Upper lobe of left lung (tissue), 6 donors: Measurements from ENCODE around the gene PLXNA4. TPM values are rescaled to one million over a fixed set of nuclear protein-coding genes. Genes with fewer than 3 reads are reported as not detected.

ENCODE experiments used
- ATAC-seq, 2 donors: fragments of 200-7000 bp; cut with Tn5 transposase; one replicate each; pipeline ENCODE4 v1.9.1; 2022; ENCODE audit warnings: mild to moderate bottlenecking in 2 of 2, moderate library complexity in 2 of 2; ENCODE audit not compliant: low FRiP score in 2 of 2
- DNase-seq, 2 donors: peaks; one replicate each; pipeline ENCODE4 v3.0.0-alpha.2; 2019 to 2020
- H3K27ac ChIP-seq, 4 donors: fragments of 200-600 bp; sonication (generic); one replicate each; pipeline ENCODE4 v1.5.1; 2016 to 2019
- H3K27me3 ChIP-seq, 4 donors: fragments of 200-600 bp; sonication (generic); one replicate each; pipeline ENCODE4 v1.5.1; 2017 to 2019
- H3K36me3 ChIP-seq, 4 donors: fragments of 200-600 bp; sonication (generic); one replicate each; pipeline ENCODE4 v1.5.1; 2016 to 2019
- H3K4me1 ChIP-seq, 4 donors: fragments of 200-600 bp; sonication (generic); one replicate each; pipeline ENCODE4 v1.5.1; 2018 to 2019
- H3K4me3 ChIP-seq, 4 donors: fragments of 200-600 bp; sonication (generic); one replicate each; pipeline ENCODE4 v1.5.1; 2017 to 2019; ENCODE audit warnings: mild to moderate bottlenecking in 2 of 4, moderate library complexity in 1 of 4
- H3K9me3 ChIP-seq, 4 donors: fragments of 200-600 bp; sonication (generic); one replicate each; pipeline ENCODE4 v1.5.1; 2018 to 2019
- CTCF ChIP-seq, 6 experiments: fragments of 450-650 bp in 4 of 6; fragments of 200-600 bp in 2 of 6; sonication (generic) in 2 of 6; IDR thresholded peaks; one replicate each; pipeline ENCODE4 v1.5.1; 2016 to 2019; ENCODE audit warnings: antibody characterized with exemption in 6 of 6
- EP300 ChIP-seq, 4 donors: sonication (generic); formaldehyde crosslinking; IDR thresholded peaks; one replicate each; pipeline ENCODE4 v1.5.1; 2017; ENCODE audit warnings: antibody characterized with exemption in 4 of 4, control low read depth in 2 of 4
- POLR2A ChIP-seq, 4 donors: fragments of 450-650 bp; IDR thresholded peaks; one replicate each; pipeline ENCODE4 v1.5.1; 2016 to 2017; ENCODE audit warnings: antibody characterized with exemption in 4 of 4, mild to moderate bottlenecking in 2 of 4
- POLR2AphosphoS5 ChIP-seq, 2 donors: sonication (generic); formaldehyde crosslinking; IDR thresholded peaks; one replicate each; pipeline ENCODE4 v1.5.1; 2017; ENCODE audit warnings: antibody characterized with exemption in 2 of 2
- WGBS, 2 donors: methylation state at CpG; one replicate each; pipeline ENCODE4 v1.1.5; 2017 to 2018; 5-methylcytosine and 5-hydroxymethylcytosine counted together
- total RNA-seq, 6 donors: library from RNA; depleted of rRNA in 4 of 6; stranded (reverse); fragments of >200 nt in 4 of 6; gene quantifications; one replicate each; pipeline versions ENCODE4 v1.1.0 to v1.2.1, GENCODE V29; 2016 to 2021
- donor health status: DM: no; HTN: no; CAD: no; lungs with moderate emphysema.
- donor health status: DM: no; HTN: yes; CAD: no; lungs with severe emphysema.

The PLXNA4 gene
- total RNA-seq, 6 donors from 2014 or later, result 1.1 to 5.9 (median 2.6) TPM

GRCh38 chr7:132161533-132161915, 414.7 kb downstream of the PLXNA4 start:
- no peak for ATAC-seq
- Histone ChIP-seq H3K4me1 (peaks cover 0 to 11% (median 0%) of the 10 kb centered on the region in 4 donors), H3K27ac (no peak overlapping the region), H3K9me3 (no peaks in the 10 kb centered on the region), H3K4me3 (no peak overlapping the region), H3K36me3 (no peaks in the 10 kb centered on the region), H3K27me3 (no peaks in the 10 kb centered on the region)
- TF ChIP-seq POLR2AphosphoS5 (IDR thresholded peaks at IDR 0.05) (no peak), POLR2A (IDR thresholded peaks at IDR 0.05) (no peak), EP300 (IDR thresholded peaks at IDR 0.05) (no peak), CTCF (IDR thresholded peaks at IDR 0.05) (no peak)
- 94% methylated on average over 12 of the region's 12 CpGs; no CpG with 5 or more reads in 1 of the 2 donors for WGBS, 2 donors
- peak in 1 of 2 donors; percentile 68 for DNase-seq

GRCh38 chr7:132160611-132161532, 415.4 kb downstream of the PLXNA4 start:
- TF ChIP-seq EP300 (IDR thresholded peaks at IDR 0.05), result no peak
- no peak for TF ChIP-seq CTCF (IDR thresholded peaks at IDR 0.05)
- TF ChIP-seq POLR2AphosphoS5 (IDR thresholded peaks at IDR 0.05), result no peak
- TF ChIP-seq POLR2A (IDR thresholded peaks at IDR 0.05), result no peak
- H3K4me1 ChIP-seq, result peaks cover 0 to 11% (median 0%) of the 10 kb centered on the region in 4 donors

GRCh38 chr7:132158841-132159240, 417.4 kb downstream of the PLXNA4 start:
- no peak for ATAC-seq
- Histone ChIP-seq H3K27me3 (no peaks in the 10 kb centered on the region), H3K4me3 (no peak overlapping the region)

More at GRCh38 chr7:132160611-132161532, 415.4 kb downstream of the PLXNA4 start:
- H3K36me3 ChIP-seq, result no peaks in the 10 kb centered on the region
- H3K27me3 ChIP-seq, result no peaks in the 10 kb centered on the region
- peak overlapping the region in 1 of 4 donors; percentile 40 for H3K27ac ChIP-seq
- no peak overlapping the region for H3K4me3 ChIP-seq
- 62 to 90% methylated on average over 5 to 10 of the region's 10 CpGs for WGBS, 2 donors
- ATAC-seq, result peak; percentile 31 to 78
- peak in 1 of 2 donors; percentile 88 for DNase-seq
- no peaks in the 10 kb centered on the region for H3K9me3 ChIP-seq

GRCh38 chr7:132158166-132158565, 418.1 kb downstream of the PLXNA4 start:
- Histone ChIP-seq H3K4me1 (peaks cover 0 to 11% (median 0%) of the 10 kb centered on the region in 4 donors), H3K9me3 (no peaks in the 10 kb centered on the region), H3K27me3 (no peaks in the 10 kb centered on the region), H3K27ac (no peak overlapping the region), H3K4me3 (no peak overlapping the region), H3K36me3 (no peaks in the 10 kb centered on the region)
- ATAC-seq (no peak), DNase-seq (no peak)
- TF ChIP-seq EP300 (IDR thresholded peaks at IDR 0.05), result no peak
- TF ChIP-seq CTCF (IDR thresholded peaks at IDR 0.05), result no peak
- no peak for TF ChIP-seq POLR2AphosphoS5 (IDR thresholded peaks at IDR 0.05)
- no peak for TF ChIP-seq POLR2A (IDR thresholded peaks at IDR 0.05)
- 79 to 86% methylated on average over 2 of the region's 2 CpGs for WGBS, 2 donors

More at GRCh38 chr7:132158841-132159240, 417.4 kb downstream of the PLXNA4 start:
- Histone ChIP-seq H3K36me3 (no peaks in the 10 kb centered on the region), H3K27ac (no peak overlapping the region), H3K4me1 (peaks cover 0 to 11% (median 0%) of the 10 kb centered on the region in 4 donors), H3K9me3 (no peaks in the 10 kb centered on the region)
- TF ChIP-seq CTCF (IDR thresholded peaks at IDR 0.05) (no peak), EP300 (IDR thresholded peaks at IDR 0.05) (no peak), POLR2A (IDR thresholded peaks at IDR 0.05) (no peak), POLR2AphosphoS5 (IDR thresholded peaks at IDR 0.05) (no peak)
- 83 to 97% methylated on average over 3 of the region's 3 CpGs for WGBS, 2 donors
- no peak for DNase-seq
